ENCODE measurements around the gene TSC1. TPM values are rescaled to one million over a fixed set of nuclear protein-coding genes. Genes with fewer than 3 reads are reported as not detected.
A peak's percentile ranks its signal among the peaks of the same experiment; 100 is the strongest.

TSC1 gene
- total RNA-seq, 1 donor from 2014 or later: 44.3 TPM

- DNase-seq: peak; percentile 51
These were observed 9.4 kb downstream of the TSC1 start for GRCh38 chr9:132935026-132935425.

- no peak for DNase-seq
These were observed 13.2 kb downstream of the TSC1 start for GRCh38 chr9:132931178-132931735.

GRCh38 chr9:132927704-132928103 is 16.7 kb downstream of the TSC1 start:
- no peak for DNase-seq

- DNase-seq: no peak
These were observed 21.0 kb downstream of the TSC1 start for GRCh38 chr9:132923346-132923902.

- peak; percentile 68 for DNase-seq
These were observed 24.7 kb downstream of the TSC1 start for GRCh38 chr9:132919614-132920268.

GRCh38 chr9:132914924-132915323 is 29.5 kb downstream of the TSC1 start:
- DNase-seq: no peak

GRCh38 chr9:132912131-132912530 is 32.3 kb downstream of the TSC1 start:
- DNase-seq: no peak

- DNase-seq: no peak
These were observed 34.0 kb downstream of the TSC1 start for GRCh38 chr9:132910376-132910775.

- DNase-seq: no peak
These were observed 35.1 kb downstream of the TSC1 start for GRCh38 chr9:132909311-132909710.

- no peak for DNase-seq
These were observed 35.8 kb downstream of the TSC1 start for GRCh38 chr9:132908635-132909034.

GRCh38 chr9:132905726-132906125 is 38.7 kb downstream of the TSC1 start:
- DNase-seq: no peak

GRCh38 chr9:132903574-132904492 is 40.6 kb downstream of the TSC1 start:
- DNase-seq: no peak

GRCh38 chr9:132901858-132902831 is 42.3 kb downstream of the TSC1 start:
- DNase-seq: peak; percentile 92

GRCh38 chr9:132898051-132898450 is 46.4 kb downstream of the TSC1 start:
- DNase-seq: no peak

- no peak for DNase-seq
These were observed 47.5 kb downstream of the TSC1 start for GRCh38 chr9:132896906-132897305.

GRCh38 chr9:132896264-132896663 is 48.2 kb downstream of the TSC1 start:
- DNase-seq: no peak

GRCh38 chr9:132894862-132895835 is 49.3 kb downstream of the TSC1 start:
- peak; percentile 26 for DNase-seq

GRCh38 chr9:132894346-132894745 is 50.1 kb downstream of the TSC1 start:
- DNase-seq: peak; percentile 79

GRCh38 chr9:132892400-132892799 is 52.0 kb downstream of the TSC1 start:
- no peak for DNase-seq

- DNase-seq: no peak
These were observed 56.3 kb downstream of the TSC1 start for GRCh38 chr9:132888151-132888550.

All from tongue (tissue), 2 donors.